HG03565 (cell line): Measurements from ENCODE around the gene CLPTM1.
"Not testable (repeated sequence)": the region's sequence is repeated elsewhere in the genome, so short reads cannot be mapped to it uniquely, and the experiment has no call there.

Source experiments
- ATAC-seq: cut with Tn5 transposase; IDR thresholded peaks from one replicate; pipeline ENCODE4 v1.9.1; 2021; ENCODE audit warnings: mild to moderate bottlenecking, moderate library complexity; ENCODE audit not compliant: unreplicated experiment

CLPTM1 gene

DNA sequence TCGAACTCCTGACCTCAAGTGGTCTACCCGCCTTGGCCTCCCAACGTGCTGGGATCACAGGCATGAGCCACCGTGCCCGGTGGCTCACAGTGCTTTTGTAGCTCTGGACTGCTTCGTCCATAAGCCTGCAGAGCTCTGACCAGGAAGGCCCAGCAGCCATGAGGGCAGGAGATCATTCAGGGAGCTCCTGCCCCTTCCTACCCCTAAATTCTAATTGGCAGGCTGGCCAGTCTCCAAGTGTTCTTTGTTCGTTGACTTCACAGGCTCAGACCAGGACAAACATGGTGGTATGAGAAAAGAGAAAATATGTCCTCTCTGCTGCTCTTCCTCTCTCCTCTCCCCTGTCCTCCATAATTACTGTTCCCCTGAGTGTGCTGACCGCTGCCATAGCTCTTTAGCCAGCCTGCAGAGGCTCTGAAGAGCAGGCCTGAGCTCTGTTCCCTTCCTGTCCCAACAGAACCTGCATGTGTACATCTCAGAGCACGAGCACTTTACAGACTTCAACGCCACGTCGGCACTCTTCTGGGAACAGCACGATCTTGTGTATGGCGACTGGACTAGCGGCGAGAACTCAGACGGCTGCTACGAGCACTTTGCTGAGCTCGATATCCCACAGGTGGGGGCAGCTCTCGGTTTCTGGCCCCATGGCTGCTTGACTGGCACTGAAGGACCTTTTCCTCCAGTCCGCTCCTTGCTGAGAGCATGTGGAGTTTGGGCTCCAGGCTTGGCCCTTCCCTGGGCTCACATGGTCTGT lies 19.0 kb downstream of the CLPTM1 start:
- ATAC-seq: no peak

DNA sequence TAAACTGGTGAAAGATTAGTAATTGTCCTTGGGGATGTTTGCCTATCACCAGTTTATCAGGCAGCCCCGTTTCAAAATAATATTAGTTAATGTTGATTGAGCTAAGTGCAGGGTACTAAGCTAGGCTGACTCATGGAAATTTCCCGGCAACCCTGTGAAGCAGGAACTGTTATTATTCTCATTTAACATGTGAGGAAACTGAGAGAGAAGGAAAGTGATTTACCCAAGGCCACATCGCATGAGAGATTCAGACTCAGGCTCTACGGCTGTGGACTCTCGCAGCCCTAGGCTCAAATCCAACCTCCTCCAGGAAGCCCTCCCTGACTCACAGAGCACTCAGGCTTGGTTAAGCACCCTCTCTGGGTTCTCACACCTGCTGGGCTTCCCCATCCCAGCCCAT lies 19.7 kb downstream of the CLPTM1 start:
- ATAC-seq: no peak

- no peak for ATAC-seq
Observed at GRCh38 chr19:44975444-44975843, 20.3 kb downstream of the CLPTM1 start.

DNA sequence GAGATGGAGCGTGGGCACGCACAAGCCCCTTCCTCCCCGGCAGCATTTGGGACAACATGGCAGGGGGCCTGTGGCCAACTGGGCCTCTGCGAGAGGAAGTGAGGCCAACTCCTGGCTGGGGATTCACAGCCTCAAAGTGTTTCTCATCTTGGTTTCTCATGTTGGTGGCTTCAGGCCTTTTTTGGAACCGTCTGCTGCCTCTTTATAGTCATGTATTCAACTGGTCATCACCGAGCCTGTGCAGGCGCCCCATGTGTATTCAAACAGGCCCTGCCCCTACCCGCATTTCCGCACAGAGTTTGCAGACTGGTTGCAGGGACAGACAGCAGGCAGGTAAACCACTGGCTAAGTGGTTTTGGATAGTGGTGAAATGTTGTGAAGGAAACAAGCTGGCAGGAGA lies 28.8 kb downstream of the CLPTM1 start:
- no peak for ATAC-seq

DNA sequence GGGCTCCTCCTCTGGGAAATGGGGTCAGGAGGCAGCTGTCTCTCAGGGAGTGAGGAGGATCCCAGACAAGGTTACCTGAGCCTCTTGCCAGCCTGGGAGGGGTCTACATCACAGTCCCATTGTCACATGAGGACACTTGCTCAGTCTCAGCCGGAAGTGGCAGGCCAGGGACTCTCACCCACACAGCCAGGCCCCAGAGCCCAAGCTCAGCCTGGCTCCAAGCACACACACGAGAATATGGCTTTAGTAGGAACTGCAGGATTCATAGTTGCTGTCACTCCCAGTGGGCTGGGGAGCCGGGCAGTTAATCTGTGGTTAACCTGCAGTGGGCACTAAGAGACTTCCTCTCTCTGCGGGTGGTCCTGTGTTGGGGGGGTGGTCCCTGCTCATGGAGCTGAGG lies 30.3 kb downstream of the CLPTM1 start:
- ATAC-seq: no peak

GRCh38 chr19:44986389-44986788 lies 31.2 kb downstream of the CLPTM1 start:
- ATAC-seq: no peak

DNA sequence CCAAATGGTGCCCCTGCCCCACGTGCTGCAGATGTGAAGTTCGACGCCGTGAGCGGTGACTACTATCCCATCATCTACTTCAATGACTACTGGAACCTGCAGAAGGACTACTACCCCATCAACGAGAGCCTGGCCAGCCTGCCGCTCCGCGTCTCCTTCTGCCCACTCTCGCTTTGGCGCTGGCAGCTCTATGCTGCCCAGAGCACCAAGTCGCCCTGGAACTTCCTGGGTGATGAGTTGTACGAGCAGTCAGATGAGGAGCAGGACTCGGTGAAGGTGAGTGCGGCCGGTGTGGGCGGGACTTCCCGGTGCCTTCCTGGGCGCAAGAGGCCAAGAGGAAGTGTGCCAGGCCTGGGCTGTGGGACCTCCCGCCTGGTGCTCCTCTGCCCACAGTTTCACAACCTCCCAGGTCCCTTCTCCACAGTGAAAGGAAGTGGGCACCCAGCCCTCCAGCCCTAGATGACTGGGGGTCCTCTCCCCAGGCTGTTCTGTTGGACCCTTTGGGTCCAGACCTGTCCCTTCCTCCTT lies 32.0 kb downstream of the CLPTM1 start:
- ATAC-seq: no peak

DNA sequence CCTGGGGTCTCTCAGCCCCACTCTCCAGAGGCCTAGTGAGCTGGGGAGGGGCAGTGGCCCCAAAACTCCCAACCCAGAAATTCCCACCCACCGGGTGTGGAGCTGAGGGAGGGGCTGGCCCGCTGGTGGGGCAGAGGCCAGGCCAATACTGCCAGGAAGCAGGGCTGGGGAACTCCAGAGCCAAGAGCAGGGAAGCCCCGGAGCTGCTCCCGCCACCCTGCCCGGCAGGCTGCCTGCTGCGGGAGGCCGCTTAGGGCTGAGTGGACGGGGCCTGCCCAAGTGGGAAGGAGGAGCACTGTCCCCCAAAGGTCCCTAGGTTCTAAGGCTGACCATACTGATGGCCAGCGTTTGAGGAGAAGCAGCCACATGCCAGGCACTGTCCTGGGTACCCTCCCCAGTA lies 33.1 kb downstream of the CLPTM1 start:
- ATAC-seq: no peak

GRCh38 chr19:44988896-44989556 lies 33.8 kb downstream of the CLPTM1 start:
- ATAC-seq: no peak

DNA sequence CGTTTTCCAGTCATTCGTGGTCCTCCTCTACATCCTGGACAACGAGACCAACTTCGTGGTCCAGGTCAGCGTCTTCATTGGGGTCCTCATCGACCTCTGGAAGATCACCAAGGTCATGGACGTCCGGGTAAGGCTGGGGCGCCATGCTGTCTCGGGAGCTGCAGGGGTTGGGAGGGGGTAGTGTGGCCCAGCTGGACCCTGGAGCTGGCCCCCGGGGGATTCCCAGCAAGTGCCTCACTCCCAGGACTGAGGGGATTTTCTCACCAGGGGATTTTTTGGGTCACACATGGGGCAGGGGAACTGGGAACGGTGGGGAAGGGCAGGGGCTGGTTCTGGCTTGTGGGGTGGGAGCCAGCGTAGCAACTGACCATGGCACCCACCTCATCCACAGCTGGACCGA lies 35.3 kb downstream of the CLPTM1 start:
- ATAC-seq: no peak

- no peak for ATAC-seq
Observed at GRCh38 chr19:44990966-44991365, 35.8 kb downstream of the CLPTM1 start.

- ATAC-seq: no peak
Observed at GRCh38 chr19:44992336-44993163, 37.4 kb downstream of the CLPTM1 start.

- ATAC-seq: no peak
Observed at GRCh38 chr19:44993526-44993925, 38.3 kb downstream of the CLPTM1 start.

- ATAC-seq: no peak
Observed at GRCh38 chr19:44993926-44994537, 38.9 kb downstream of the CLPTM1 start.

DNA sequence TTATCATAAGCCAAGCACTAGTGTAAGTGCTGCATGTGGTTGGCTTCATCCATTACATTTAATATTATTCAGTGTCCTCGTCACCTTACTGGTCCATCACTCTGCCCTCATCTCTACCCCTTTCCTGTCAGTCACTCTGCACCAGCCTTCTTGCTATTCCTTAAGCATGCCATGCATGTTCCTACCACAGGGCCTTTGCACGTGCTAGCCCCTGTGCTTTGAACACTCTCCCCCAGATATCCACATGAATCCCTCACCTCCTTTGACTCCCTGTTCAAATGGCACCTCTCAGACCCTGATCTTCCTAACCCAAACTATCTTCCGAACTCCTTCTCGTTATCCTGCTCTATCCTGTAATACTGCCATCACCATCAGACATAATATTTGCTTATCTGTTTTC lies 42.8 kb downstream of the CLPTM1 start:
- ATAC-seq: no peak

- ATAC-seq: not testable (repeated sequence)
Observed at GRCh38 chr19:44999131-44999925, 44.1 kb downstream of the CLPTM1 start.

- ATAC-seq: not testable (repeated sequence)
Observed at GRCh38 chr19:45000665-45001064, 45.5 kb downstream of the CLPTM1 start.

GRCh38 chr19:45001087-45001739 lies 46.0 kb downstream of the CLPTM1 start, which contains the start of gene RELB:
Gene RELB (plus strand): TSS chr19:45001464. CDS start chr19:45001580, 116 bp downstream.
- ATAC-seq: peak; percentile 45

DNA sequence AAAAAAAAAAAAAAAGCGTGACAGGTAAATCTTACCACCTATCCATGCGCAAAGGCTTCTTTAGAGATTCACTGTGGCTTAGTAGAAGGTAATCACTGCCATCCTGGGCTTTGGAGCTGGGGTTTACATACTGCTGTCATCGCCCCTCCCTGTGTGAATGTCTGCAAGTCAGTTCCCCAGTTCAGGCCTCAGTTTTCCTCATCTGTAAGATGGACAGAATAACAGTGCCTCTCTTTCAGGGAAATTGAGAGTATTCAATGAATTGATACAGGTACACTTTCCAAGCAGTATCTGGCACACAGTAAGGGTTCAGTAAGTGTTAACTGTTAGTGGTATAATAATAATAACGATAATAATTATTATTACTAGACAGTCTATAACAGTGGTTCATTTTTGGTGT lies 48.3 kb downstream of the CLPTM1 start:
- ATAC-seq: no peak

- ATAC-seq: no peak
Observed at GRCh38 chr19:45005787-45006186, 50.6 kb downstream of the CLPTM1 start.
